Measurements from ENCODE around the gene CXCR4. TPM values are rescaled to one million over a fixed set of nuclear protein-coding genes. Genes with fewer than 3 reads are reported as not detected.

Gene CXCR4
- total and polyA plus RNA-seq, 10 of the 15 experiments (the other 5 are each of a cell fraction or from before 2014, with no cell fraction given): 31.1 to 749 (median 52.7) TPM

DNA sequence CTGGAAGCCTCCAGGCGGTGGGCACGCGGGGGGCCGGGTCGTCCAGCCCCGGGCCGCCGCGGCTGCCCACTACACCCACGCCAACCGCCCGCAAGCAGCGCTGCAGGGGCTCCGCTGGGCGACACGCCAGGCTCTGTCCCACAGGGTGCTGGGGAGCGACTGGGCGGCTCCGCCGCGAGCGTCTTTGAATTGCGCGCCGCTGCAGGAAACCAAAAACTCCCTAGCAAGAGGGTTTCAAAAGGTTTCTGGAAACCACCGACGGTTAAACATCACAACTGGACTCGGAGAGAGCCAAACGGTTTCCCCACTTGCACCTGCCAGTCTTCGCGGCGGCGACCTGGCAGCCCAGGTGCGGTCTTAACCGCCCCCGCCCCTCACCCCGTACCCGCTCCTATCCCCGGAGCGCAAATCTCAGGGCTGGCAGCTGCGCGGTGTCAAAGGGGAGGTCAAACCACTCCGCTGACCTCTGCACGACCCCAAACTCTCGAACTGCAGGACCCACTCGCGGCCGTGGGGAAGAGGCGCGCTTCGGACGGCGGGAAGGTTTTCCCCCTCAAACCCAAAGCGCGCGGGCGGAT lies 1.0 kb downstream of the CXCR4 start (continued):
- no peak; the same call in 1 of the 2 replicates for TF ChIP-seq EED (IDR thresholded peaks at IDR 0.05; ENCODE audit: low read depth)
- peak; percentile 58 for TF ChIP-seq PAX5 (IDR thresholded peaks at IDR 0.05; ENCODE audit: borderline replicate concordance, low read depth, low read length)
- peak; percentile 71; the same call in 1 of the 2 replicates for TF ChIP-seq GATAD2B (conservative IDR thresholded peaks at IDR 0.05; ENCODE audit: low read depth)
- TF ChIP-seq KDM1A (IDR thresholded peaks at IDR 0.05; ENCODE audit: borderline replicate concordance): no peak
- TF ChIP-seq, protein P1, sequence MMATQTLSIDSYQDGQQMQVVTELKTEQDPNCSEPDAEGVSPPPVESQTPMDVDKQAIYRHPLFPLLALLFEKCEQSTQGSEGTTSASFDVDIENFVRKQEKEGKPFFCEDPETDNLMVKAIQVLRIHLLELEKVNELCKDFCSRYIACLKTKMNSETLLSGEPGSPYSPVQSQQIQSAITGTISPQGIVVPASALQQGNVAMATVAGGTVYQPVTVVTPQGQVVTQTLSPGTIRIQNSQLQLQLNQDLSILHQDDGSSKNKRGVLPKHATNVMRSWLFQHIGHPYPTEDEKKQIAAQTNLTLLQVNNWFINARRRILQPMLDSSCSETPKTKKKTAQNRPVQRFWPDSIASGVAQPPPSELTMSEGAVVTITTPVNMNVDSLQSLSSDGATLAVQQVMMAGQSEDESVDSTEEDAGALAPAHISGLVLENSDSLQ (IDR thresholded peaks at IDR 0.05): peak; percentile 71
- peak in 1 of 2 experiments; percentile 60; a peak in 1 of 3 replicates for TF ChIP-seq EGR1 (IDR thresholded peaks at IDR 0.05; ENCODE audit: borderline replicate concordance in 1 of 2, low read depth in 2 of 2, low read length in 2 of 2)
- TF ChIP-seq LARP7 (IDR thresholded peaks at IDR 0.05): peak; percentile 92; the same call in 1 of the 2 replicates
- TF ChIP-seq TCF7 (IDR thresholded peaks at IDR 0.05; ENCODE audit: borderline replicate concordance): no peak
- no peak for TF ChIP-seq CBFB (IDR thresholded peaks at IDR 0.05; ENCODE audit: low read depth)
- no peak for TF ChIP-seq POU2F2 (IDR thresholded peaks at IDR 0.05; ENCODE audit: borderline replicate concordance, low read depth, low read length)
- no peak for TF ChIP-seq MYC (IDR thresholded peaks at IDR 0.05; ENCODE audit: insufficient read depth, insufficient read length, insufficient replicate concordance, low read length, severe bottlenecking)
- TF ChIP-seq CBX5 (IDR thresholded peaks at IDR 0.05; ENCODE audit: low read depth): no peak
- no peak for TF ChIP-seq ASH2L (IDR thresholded peaks at IDR 0.05; ENCODE audit: borderline replicate concordance, low read depth)
- TF ChIP-seq RUNX3 (IDR thresholded peaks at IDR 0.05; ENCODE audit: low read length): peak; percentile 72
- peak; percentile 89 for TF ChIP-seq TCF12 (IDR thresholded peaks at IDR 0.05; ENCODE audit: low read depth, low read length)
- TF ChIP-seq ZNF384 (IDR thresholded peaks at IDR 0.05; ENCODE audit: borderline replicate concordance, low read depth, low read length): no peak
- no peak for TF ChIP-seq GABPA (IDR thresholded peaks at IDR 0.05; ENCODE audit: low read depth)
- TF ChIP-seq HDAC6 (IDR thresholded peaks at IDR 0.05; ENCODE audit: unreplicated experiment): peak; percentile 42
- TF ChIP-seq TAF1 (IDR thresholded peaks at IDR 0.05; ENCODE audit: borderline replicate concordance, low read depth, low read length): no peak
- no peak for TF ChIP-seq ZNF207 (IDR thresholded peaks at IDR 0.05; ENCODE audit: borderline replicate concordance)
- TF ChIP-seq ETV6 (conservative IDR thresholded peaks at IDR 0.05 in 1 of 2, IDR thresholded peaks at IDR 0.05 in 1 of 2; ENCODE audit: borderline replicate concordance in 1 of 2, low read depth in 1 of 2): peak in 1 of 2 experiments; percentile 31; a peak in 1 of 4 replicates
- TF ChIP-seq, protein P2, sequence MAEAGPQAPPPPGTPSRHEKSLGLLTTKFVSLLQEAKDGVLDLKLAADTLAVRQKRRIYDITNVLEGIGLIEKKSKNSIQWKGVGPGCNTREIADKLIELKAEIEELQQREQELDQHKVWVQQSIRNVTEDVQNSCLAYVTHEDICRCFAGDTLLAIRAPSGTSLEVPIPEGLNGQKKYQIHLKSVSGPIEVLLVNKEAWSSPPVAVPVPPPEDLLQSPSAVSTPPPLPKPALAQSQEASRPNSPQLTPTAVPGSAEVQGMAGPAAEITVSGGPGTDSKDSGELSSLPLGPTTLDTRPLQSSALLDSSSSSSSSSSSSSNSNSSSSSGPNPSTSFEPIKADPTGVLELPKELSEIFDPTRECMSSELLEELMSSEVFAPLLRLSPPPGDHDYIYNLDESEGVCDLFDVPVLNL (IDR thresholded peaks at IDR 0.05; ENCODE audit: low read depth, low read length): peak; percentile 91
- 0 out of 2 replicates have a peak, but pooled peaks have one; percentile 21 for TF ChIP-seq CHD2 (IDR thresholded peaks at IDR 0.05; ENCODE audit: borderline replicate concordance, low read depth, low read length)
- no peak for TF ChIP-seq SREBF2 (IDR thresholded peaks at IDR 0.05; ENCODE audit: low read length)
- TF ChIP-seq, protein P3, sequence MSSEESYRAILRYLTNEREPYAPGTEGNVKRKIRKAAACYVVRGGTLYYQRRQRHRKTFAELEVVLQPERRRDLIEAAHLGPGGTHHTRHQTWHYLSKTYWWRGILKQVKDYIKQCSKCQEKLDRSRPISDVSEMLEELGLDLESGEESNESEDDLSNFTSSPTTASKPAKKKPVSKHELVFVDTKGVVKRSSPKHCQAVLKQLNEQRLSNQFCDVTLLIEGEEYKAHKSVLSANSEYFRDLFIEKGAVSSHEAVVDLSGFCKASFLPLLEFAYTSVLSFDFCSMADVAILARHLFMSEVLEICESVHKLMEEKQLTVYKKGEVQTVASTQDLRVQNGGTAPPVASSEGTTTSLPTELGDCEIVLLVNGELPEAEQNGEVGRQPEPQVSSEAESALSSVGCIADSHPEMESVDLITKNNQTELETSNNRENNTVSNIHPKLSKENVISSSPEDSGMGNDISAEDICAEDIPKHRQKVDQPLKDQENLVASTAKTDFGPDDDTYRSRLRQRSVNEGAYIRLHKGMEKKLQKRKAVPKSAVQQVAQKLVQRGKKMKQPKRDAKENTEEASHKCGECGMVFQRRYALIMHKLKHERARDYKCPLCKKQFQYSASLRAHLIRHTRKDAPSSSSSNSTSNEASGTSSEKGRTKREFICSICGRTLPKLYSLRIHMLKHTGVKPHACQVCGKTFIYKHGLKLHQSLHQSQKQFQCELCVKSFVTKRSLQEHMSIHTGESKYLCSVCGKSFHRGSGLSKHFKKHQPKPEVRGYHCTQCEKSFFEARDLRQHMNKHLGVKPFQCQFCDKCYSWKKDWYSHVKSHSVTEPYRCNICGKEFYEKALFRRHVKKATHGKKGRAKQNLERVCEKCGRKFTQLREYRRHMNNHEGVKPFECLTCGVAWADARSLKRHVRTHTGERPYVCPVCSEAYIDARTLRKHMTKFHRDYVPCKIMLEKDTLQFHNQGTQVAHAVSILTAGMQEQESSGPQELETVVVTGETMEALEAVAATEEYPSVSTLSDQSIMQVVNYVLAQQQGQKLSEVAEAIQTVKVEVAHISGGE (CRISPR knock-in tag; IDR thresholded peaks at IDR 0.05): no peak

Data from GM12878 (cell line).